ENCODE data around the gene OVOL2. TPM values are rescaled to one million over a fixed set of nuclear protein-coding genes. Genes with fewer than 3 reads are reported as not detected.
"Not testable (repeated sequence)": the region's sequence is repeated elsewhere in the genome, so short reads cannot be mapped to it uniquely, and the experiment has no call there.

The OVOL2 gene
- total and polyA plus RNA-seq, 5 donors: not detected

DNA sequence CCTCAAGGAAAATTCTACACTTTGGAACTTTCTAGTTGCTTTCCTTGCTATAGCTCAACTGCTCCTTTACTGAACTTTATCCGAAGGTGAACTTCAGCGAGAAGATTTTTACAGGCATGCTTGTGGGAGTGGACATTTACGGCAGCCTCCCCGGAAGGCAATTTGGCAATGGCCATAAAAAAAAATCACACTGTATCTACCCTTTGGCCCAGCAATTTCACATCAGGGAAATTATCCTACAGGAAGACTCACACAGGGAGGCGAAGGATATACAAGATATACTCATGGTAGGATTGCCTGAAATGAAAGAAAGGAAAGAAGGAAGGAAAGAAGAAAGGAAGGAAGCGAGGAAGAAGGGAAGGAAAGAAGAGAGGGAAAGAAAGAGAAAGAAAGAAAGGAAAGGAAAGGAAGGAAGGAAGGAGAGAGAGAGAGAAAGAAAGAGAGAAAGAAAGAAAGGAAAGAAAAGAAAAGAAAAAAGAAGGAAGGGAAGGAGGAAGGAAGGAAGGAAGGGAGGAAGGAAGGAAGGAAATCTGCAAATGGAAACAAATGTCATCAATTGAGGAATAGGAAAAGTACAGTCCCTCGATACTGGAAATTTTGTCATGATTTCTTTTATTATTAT is 25.7 kb downstream of the OVOL2 start:
- Histone ChIP-seq H3K4me1 (ENCODE audit: control insufficient read depth, insufficient read depth, low read length) (no peaks in the 10 kb centered on the region), H3K27me3 (ENCODE audit: control insufficient read depth, insufficient read depth) (no peaks in the 10 kb centered on the region), H3K4me3 (ENCODE audit: low read length) (no peak overlapping the region), H3K9me3 (ENCODE audit: control insufficient read depth, low read length) (no peaks in the 10 kb centered on the region), H3K27ac (ENCODE audit: low read length) (no peak overlapping the region)
- 78% methylated on average over 7 of the region's 7 CpGs for WGBS
- no peak for DNase-seq
- intact Hi-C loops (cut with DNase I): no loop called here
- no peak for ATAC-seq

DNA sequence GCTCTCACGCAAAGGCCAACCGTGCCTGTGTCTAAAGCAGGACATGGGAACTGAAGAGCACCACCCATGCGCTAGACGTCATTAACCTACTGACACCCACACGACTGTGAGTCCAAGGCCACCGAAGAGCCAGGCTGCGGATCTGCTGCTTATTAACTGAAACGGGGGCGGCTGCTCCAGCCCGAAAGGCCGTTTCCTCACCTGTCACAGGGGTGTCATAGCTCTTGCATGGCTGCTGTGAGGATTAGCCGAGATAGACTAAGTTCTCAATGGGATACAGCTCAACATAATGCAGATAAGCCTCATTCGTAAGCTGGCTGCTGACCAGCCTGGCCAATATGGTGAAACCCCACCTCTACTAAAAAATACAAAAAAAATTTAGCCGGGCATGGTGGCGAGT is 26.7 kb downstream of the OVOL2 start:
- 82% methylated on average over 15 of the region's 15 CpGs for WGBS
- H3K4me3 ChIP-seq (ENCODE audit: low read length): no peak overlapping the region
- H3K4me1 ChIP-seq (ENCODE audit: control insufficient read depth, insufficient read depth, low read length): no peaks in the 10 kb centered on the region
- intact Hi-C loops (cut with DNase I): no loop called here
- DNase-seq (no peak), ATAC-seq (no peak)
- H3K27me3 ChIP-seq (ENCODE audit: control insufficient read depth, insufficient read depth): no peaks in the 10 kb centered on the region
- no peaks in the 10 kb centered on the region for H3K9me3 ChIP-seq (ENCODE audit: control insufficient read depth, low read length)
- no peak overlapping the region for H3K27ac ChIP-seq (ENCODE audit: low read length)

DNA sequence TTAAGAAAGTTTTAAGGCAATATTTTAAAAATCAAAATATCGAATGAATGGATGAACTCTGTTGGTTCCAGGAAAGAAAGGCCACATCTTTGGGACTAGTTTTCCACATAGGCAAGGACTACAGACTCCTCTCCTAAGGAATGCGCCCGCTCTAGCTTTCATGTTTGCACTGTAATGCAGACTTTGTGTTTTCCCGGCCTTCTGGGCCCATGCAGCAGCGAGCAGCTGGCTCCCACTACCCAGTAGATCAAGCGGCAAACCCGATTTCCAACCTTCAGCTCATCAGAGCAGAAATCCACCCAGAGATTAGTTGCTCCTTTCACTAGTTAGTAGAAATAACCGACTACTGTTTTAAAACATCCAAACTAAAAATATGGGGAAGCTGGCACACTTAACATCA is 27.7 kb downstream of the OVOL2 start:
- intact Hi-C loops (cut with DNase I): no loop called here
- 80% methylated on average over 8 of the region's 8 CpGs for WGBS

DNA sequence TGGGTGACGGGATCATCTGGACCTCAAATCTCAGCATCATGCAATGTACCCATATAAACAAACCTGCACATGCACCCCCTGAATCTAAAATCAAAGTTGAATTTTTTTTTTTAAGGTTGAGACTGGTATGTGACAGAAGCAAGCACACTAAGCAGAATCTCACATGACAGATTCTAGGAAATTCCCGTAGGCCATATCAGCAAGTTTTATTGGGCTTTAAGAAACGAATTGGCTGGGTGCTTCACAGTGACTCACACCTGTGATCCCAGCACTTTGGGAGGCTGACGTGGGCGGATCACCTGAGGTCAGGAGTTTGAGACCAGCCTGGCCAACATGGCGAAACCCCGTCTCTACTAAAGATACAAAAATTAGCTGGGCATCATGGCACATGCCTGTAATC is 30.7 kb downstream of the OVOL2 start:
- DNase-seq; H3K27me3 ChIP-seq (ENCODE audit: control insufficient read depth, insufficient read depth); H3K4me3 ChIP-seq (ENCODE audit: low read length); H3K27ac ChIP-seq (ENCODE audit: low read length); H3K9me3 ChIP-seq (ENCODE audit: control insufficient read depth, low read length); intact Hi-C loops (cut with DNase I); H3K4me1 ChIP-seq (ENCODE audit: control insufficient read depth, insufficient read depth, low read length); ATAC-seq: not testable (repeated sequence)
- WGBS: 85% methylated on average over 7 of the region's 7 CpGs

More for the DNA sequence above, 27.7 kb downstream of the OVOL2 start:
- Histone ChIP-seq H3K4me3 (ENCODE audit: low read length) (no peak overlapping the region), H3K27me3 (ENCODE audit: control insufficient read depth, insufficient read depth) (no peaks in the 10 kb centered on the region), H3K4me1 (ENCODE audit: control insufficient read depth, insufficient read depth, low read length) (no peaks in the 10 kb centered on the region), H3K27ac (ENCODE audit: low read length) (no peak overlapping the region), H3K9me3 (ENCODE audit: control insufficient read depth, low read length) (no peaks in the 10 kb centered on the region)
- ATAC-seq: no peak
- no peak for DNase-seq

DNA sequence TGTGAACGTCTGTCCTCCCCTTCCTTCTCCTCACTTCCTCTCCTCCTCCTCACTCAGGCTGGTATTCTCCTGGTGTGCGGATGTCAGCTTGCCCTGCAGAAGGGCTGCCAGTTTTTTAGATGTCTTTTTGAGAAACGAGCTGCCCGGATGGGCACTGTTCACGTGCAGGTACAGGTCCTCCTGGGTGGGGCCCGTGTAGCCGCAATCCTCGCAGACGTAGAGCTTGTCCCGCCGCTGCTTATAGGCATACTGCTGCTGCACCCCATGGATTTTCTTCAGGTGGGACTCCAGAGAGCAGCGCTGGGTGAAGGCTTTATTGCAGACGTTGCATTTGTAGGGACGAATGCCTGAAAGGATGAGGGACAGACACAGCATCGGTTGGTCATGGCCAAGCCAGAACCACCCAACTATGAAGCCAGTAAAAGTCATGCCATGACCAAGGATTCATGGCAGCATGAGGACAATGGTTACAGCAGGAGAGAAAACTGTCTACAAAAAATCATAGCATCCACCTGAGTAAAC is 33.0 kb downstream of the OVOL2 start:
- Histone ChIP-seq H3K9me3 (ENCODE audit: control insufficient read depth, low read length) (no peaks in the 10 kb centered on the region), H3K4me3 (ENCODE audit: low read length) (no peak overlapping the region), H3K27ac (ENCODE audit: low read length) (no peak overlapping the region), H3K4me1 (ENCODE audit: control insufficient read depth, insufficient read depth, low read length) (no peaks in the 10 kb centered on the region), H3K27me3 (ENCODE audit: control insufficient read depth, insufficient read depth) (no peaks in the 10 kb centered on the region)
- 84% methylated on average over 15 of the region's 15 CpGs for WGBS
- intact Hi-C loops (cut with DNase I): no loop called here
- ATAC-seq (no peak), DNase-seq (no peak)

DNA sequence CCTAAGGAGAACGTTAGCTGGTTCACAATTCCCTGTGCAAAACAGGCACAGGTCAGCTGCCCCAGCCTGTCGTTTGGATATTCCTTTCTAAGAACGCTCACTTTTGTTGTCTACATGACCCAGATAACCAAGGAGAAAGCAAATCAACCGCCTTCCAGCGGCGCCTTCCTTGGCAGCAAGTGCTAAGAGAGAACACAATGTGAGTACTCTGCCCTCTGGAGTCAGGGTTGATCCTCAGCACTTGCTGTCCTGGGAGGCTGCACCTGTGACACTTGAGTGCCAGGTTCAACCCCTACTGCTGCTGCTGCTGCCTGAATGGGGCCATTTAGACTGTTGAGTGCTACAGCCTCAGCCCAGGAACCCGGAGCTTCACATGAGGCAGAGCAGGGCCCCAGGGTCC is 36.8 kb downstream of the OVOL2 start:
- Histone ChIP-seq H3K4me1 (ENCODE audit: control insufficient read depth, insufficient read depth, low read length) (no peaks in the 10 kb centered on the region), H3K27me3 (ENCODE audit: control insufficient read depth, insufficient read depth) (no peaks in the 10 kb centered on the region), H3K9me3 (ENCODE audit: control insufficient read depth, low read length) (no peaks in the 10 kb centered on the region), H3K4me3 (ENCODE audit: low read length) (no peak overlapping the region), H3K27ac (ENCODE audit: low read length) (no peak overlapping the region)
- WGBS: 82% methylated on average over 7 of the region's 7 CpGs
- intact Hi-C loops (cut with DNase I): no loop called here
- ATAC-seq (no peak), DNase-seq (no peak)

DNA sequence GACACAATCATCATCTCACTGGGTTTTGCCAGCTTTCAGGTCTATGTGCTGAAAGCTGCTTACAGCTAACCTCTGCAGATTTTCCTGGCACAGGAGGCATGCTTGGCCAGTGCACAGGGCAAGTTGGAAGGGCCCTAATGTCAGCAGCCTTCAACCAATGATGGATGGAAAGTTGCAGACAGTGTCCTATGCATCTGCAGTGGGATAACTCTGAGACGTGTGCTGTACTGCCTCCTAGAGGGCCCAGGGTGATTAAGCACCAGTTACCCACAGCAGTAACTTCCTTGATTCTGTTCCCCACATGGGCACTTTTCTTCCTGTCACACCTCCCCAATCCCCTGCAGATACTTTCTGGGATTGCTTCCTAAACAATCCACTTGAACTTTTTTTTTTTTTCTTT is 38.6 kb downstream of the OVOL2 start:
- H3K4me1 ChIP-seq (ENCODE audit: control insufficient read depth, insufficient read depth, low read length): no peaks in the 10 kb centered on the region
- intact Hi-C loops (cut with DNase I): no loop called here
- H3K27ac ChIP-seq (ENCODE audit: low read length): no peak overlapping the region
- DNase-seq (no peak), ATAC-seq (peak; percentile 43 to 49)
- H3K4me3 ChIP-seq (ENCODE audit: low read length): no peak overlapping the region
- H3K9me3 ChIP-seq (ENCODE audit: control insufficient read depth, low read length): no peaks in the 10 kb centered on the region
- H3K27me3 ChIP-seq (ENCODE audit: control insufficient read depth, insufficient read depth): no peaks in the 10 kb centered on the region
- WGBS: 6% methylated on average over 1 of the region's 1 CpG

DNA sequence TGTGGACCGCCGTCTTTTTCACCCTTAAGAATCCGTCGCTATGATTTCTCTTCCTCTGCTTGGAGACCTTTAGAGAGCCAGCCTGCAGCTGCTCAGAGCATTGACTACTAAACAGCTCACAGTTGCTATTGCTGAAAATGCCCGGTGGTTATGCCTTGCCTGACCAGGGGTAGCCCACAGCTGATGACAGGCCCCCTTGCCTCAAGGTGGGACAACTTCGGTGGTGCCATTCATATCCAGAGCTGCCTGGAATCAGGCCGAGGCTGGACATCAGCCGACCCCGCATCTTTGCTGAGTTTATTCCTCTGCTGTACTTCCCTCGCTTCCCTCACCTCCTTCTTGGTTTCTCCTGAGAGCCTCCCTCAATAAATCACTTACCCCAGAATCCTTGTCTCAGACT is 39.6 kb downstream of the OVOL2 start:
- intact Hi-C loops (cut with DNase I): no loop called here
- Histone ChIP-seq H3K4me1 (ENCODE audit: control insufficient read depth, insufficient read depth, low read length) (no peaks in the 10 kb centered on the region), H3K27me3 (ENCODE audit: control insufficient read depth, insufficient read depth) (no peaks in the 10 kb centered on the region), H3K4me3 (ENCODE audit: low read length) (no peak overlapping the region), H3K27ac (ENCODE audit: low read length) (no peak overlapping the region), H3K9me3 (ENCODE audit: control insufficient read depth, low read length) (no peaks in the 10 kb centered on the region)
- 82% methylated on average over 10 of the region's 10 CpGs for WGBS
- no peak for DNase-seq
- no peak for ATAC-seq

DNA sequence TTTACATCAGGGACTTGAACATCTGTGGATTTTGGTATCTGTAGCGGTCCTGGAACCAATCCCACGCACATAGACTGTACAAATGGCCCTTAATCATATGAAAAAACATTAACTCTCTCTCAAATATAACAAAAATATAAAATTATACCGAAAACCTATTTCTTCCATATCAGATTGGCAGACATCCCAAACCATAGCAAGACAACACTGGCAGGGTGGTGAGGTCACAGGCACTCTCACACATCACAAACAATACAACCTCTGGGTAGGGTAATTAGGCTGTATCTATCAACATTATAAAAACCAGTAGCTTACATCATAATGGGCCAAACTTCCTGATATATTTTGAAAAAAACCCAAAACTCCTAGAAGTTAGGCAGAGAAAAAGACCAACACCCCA is 40.9 kb downstream of the OVOL2 start:
- Histone ChIP-seq H3K27me3 (ENCODE audit: control insufficient read depth, insufficient read depth) (no peaks in the 10 kb centered on the region), H3K27ac (ENCODE audit: low read length) (no peak overlapping the region), H3K4me3 (ENCODE audit: low read length) (no peak overlapping the region), H3K4me1 (ENCODE audit: control insufficient read depth, insufficient read depth, low read length) (no peaks in the 10 kb centered on the region), H3K9me3 (ENCODE audit: control insufficient read depth, low read length) (no peaks in the 10 kb centered on the region)
- ATAC-seq: no peak
- no peak for DNase-seq
- intact Hi-C loops (cut with DNase I): no loop called here
- 71% methylated on average over 3 of the region's 3 CpGs for WGBS

DNA sequence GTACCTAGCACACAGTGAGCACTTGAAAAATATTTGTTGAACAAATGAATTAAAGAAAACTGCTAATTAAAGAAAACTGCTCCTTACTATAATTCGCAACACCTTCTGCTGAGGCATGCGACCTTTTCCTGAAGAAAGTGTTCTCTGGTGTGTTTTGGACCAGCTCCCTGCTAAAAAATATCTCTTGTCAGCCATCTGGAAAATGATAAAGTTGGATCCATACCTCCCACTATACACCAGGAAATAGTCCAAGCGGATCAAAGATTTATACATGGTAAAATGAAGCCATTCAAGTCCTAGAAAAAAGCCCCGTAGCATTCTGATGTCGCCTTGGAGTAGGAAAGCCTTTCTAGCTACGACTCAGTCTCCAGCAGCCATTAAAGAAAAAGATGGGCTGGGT is 43.3 kb downstream of the OVOL2 start:
- Histone ChIP-seq H3K4me3 (ENCODE audit: low read length) (no peak overlapping the region), H3K9me3 (ENCODE audit: control insufficient read depth, low read length) (no peaks in the 10 kb centered on the region), H3K4me1 (ENCODE audit: control insufficient read depth, insufficient read depth, low read length) (no peaks in the 10 kb centered on the region), H3K27me3 (ENCODE audit: control insufficient read depth, insufficient read depth) (no peaks in the 10 kb centered on the region), H3K27ac (ENCODE audit: low read length) (no peak overlapping the region)
- ATAC-seq: no peak
- WGBS: 85% methylated on average over 6 of the region's 6 CpGs
- intact Hi-C loops (cut with DNase I): no loop called here
- DNase-seq: no peak

DNA sequence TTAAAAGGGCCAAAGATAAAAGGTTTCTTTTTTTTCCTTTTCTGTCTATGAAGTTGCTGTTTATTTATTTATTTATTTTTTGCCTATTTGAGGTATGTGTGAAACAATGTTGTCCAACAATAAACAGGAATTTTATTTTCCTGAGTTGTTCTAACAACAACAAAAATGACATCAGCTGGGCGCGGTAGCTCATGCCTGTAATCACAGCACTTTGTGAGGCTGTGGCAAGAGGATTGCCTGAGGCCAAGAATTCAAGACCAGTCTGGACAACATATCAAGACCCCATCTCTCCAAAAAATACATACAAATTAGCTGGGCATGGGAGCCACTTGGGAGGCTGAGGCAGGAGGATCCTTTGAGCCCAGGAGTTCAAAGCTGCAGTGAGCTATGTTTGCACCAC is 44.8 kb downstream of the OVOL2 start:
- whole genome bisulfite sequencing: 95% methylated on average over 2 of the region's 2 CpGs
- Histone ChIP-seq H3K4me3 (ENCODE audit: low read length) (no peak overlapping the region), H3K27ac (ENCODE audit: low read length) (no peak overlapping the region), H3K9me3 (ENCODE audit: control insufficient read depth, low read length) (no peaks in the 10 kb centered on the region), H3K27me3 (ENCODE audit: control insufficient read depth, insufficient read depth) (no peaks in the 10 kb centered on the region), H3K4me1 (ENCODE audit: control insufficient read depth, insufficient read depth, low read length) (no peaks in the 10 kb centered on the region)
- no peak for ATAC-seq
- DNase-seq: no peak
- intact Hi-C loops (cut with DNase I): no loop called here

Measured in right cardiac atrium (tissue), 5 donors.